HEK293 (cell line): ENCODE results near the gene P2RX2.

ENCODE experiments used
- CTCF ChIA-PET: fragments of 350-600 bp; formaldehyde crosslinking; extraction: SDS; loops from one replicate; lab custom pipeline; 2021; ENCODE audit warnings: antibody characterized with exemption; lab: Yijun Ruan, JAX
- POLR2A ChIA-PET: fragments of 300-600 bp; formaldehyde crosslinking; extraction: SDS; loops from one replicate; lab custom pipeline; 2020; ENCODE audit warnings: antibody characterized with exemption, inconsistent platforms; lab: Yijun Ruan, JAX
- H3K27ac ChIP-seq: fragments of 200-500 bp; sonication (Bioruptor generic); 2 replicates; pipeline ENCODE4 v1.5.1; 2014; ENCODE audit warnings: low read depth, low read length, control low read depth, inconsistent platforms; ENCODE audit errors: extremely low read depth
- H3K36me3 ChIP-seq, 2 experiments: fragments of 200-500 bp in 1 of 2; sonication (Bioruptor generic) in 1 of 2; 1 replicate in 1 of 2; 2 replicates in 1 of 2; pipeline ENCODE4 v1.5.1; 2014 to 2017; ENCODE audit warnings: inconsistent platforms in 2 of 2, low read length in 2 of 2; ENCODE audit not compliant: control insufficient read depth in 2 of 2, insufficient read depth in 1 of 2
- H3K4me1 ChIP-seq: fragments of 200-500 bp; sonication (Bioruptor generic); 2 replicates; pipeline ENCODE4 v1.5.1; 2014; ENCODE audit warnings: mild to moderate bottlenecking, low read length, inconsistent platforms; ENCODE audit not compliant: control insufficient read depth, insufficient read depth
- H3K4me3 ChIP-seq: 2 replicates; pipeline ENCODE4 v1.5.1; 2011; ENCODE audit warnings: low read depth, mild to moderate bottlenecking, control low read depth, low read length, moderate library complexity
- H3K9me3 ChIP-seq: fragments of 200-500 bp; sonication (Bioruptor generic); 2 replicates; pipeline ENCODE4 v1.5.1; 2014; ENCODE audit warnings: low read depth, low read length, inconsistent platforms; ENCODE audit not compliant: control insufficient read depth, insufficient read depth
- GLIS2 ChIP-seq: fragments of 450-650 bp; formaldehyde crosslinking; IDR thresholded peaks from 2 replicates; pipeline ENCODE4 v1.5.1; 2016; ENCODE audit warnings: missing biosample characterization, missing genetic modification characterization
- HOXA7 ChIP-seq: sonication (generic); formaldehyde crosslinking; IDR thresholded peaks from 2 replicates; pipeline ENCODE4 v1.8.1; 2022; ENCODE audit warnings: missing genetic modification reagents, borderline replicate concordance
- HOXD13 ChIP-seq: sonication (generic); formaldehyde crosslinking; IDR thresholded peaks from 2 replicates; pipeline ENCODE4 v1.8.0; 2022; ENCODE audit warnings: missing genetic modification reagents, borderline replicate concordance
- KLF16 ChIP-seq: fragments of 450-650 bp; formaldehyde crosslinking; IDR thresholded peaks from 2 replicates; pipeline ENCODE4 v1.5.1; 2017; ENCODE audit warnings: missing biosample characterization, missing genetic modification characterization
- KLF9 ChIP-seq: fragments of 450-650 bp; formaldehyde crosslinking; IDR thresholded peaks from 2 replicates; pipeline ENCODE4 v1.5.1; 2016; ENCODE audit warnings: missing biosample characterization, missing genetic modification characterization, low read depth
- MZF1 ChIP-seq: fragments of 450-650 bp; formaldehyde crosslinking; IDR thresholded peaks from 2 replicates; pipeline ENCODE4 v1.5.1; 2017; ENCODE audit warnings: missing biosample characterization, missing genetic modification characterization, borderline replicate concordance
- RBAK ChIP-seq: fragments of 450-650 bp; formaldehyde crosslinking; IDR thresholded peaks from 2 replicates; pipeline ENCODE4 v1.5.1; 2016; ENCODE audit warnings: missing biosample characterization, missing genetic modification characterization
- ZBTB1 ChIP-seq: fragments of 450-650 bp; formaldehyde crosslinking; IDR thresholded peaks from 2 replicates; pipeline ENCODE4 v1.5.1; 2016; ENCODE audit warnings: missing biosample characterization, missing genetic modification characterization
- ZBTB8A ChIP-seq: fragments of 450-650 bp; formaldehyde crosslinking; IDR thresholded peaks from 2 replicates; pipeline ENCODE4 v1.5.1; 2016; ENCODE audit warnings: missing biosample characterization, missing genetic modification characterization
- ZFHX2 ChIP-seq: fragments of 450-650 bp; formaldehyde crosslinking; conservative IDR thresholded peaks from 2 replicates; pipeline ENCODE4 v1.5.1; 2016; ENCODE audit warnings: missing biosample characterization, missing genetic modification characterization
- ZNF114 ChIP-seq: fragments of 450-650 bp; formaldehyde crosslinking; IDR thresholded peaks from 2 replicates; pipeline ENCODE4 v1.5.0; 2017; ENCODE audit warnings: missing biosample characterization, missing genetic modification characterization
- ZNF133 ChIP-seq: fragments of 450-650 bp; formaldehyde crosslinking; IDR thresholded peaks from 2 replicates; pipeline ENCODE4 v1.5.1; 2016; ENCODE audit warnings: missing biosample characterization, missing genetic modification characterization
- ZNF19 ChIP-seq: fragments of 450-650 bp; formaldehyde crosslinking; IDR thresholded peaks from 2 replicates; pipeline ENCODE4; 2016; ENCODE audit warnings: missing biosample characterization, missing genetic modification characterization, low read depth
- ZNF202 ChIP-seq: fragments of 450-650 bp; formaldehyde crosslinking; IDR thresholded peaks from 2 replicates; pipeline ENCODE4 v1.5.1; 2016; ENCODE audit warnings: missing biosample characterization, missing genetic modification characterization, borderline replicate concordance
- ZNF324 ChIP-seq: fragments of 450-650 bp; formaldehyde crosslinking; IDR thresholded peaks from 2 replicates; pipeline ENCODE4 v1.5.1; 2016; ENCODE audit warnings: missing biosample characterization, missing genetic modification characterization
- ZNF48 ChIP-seq: fragments of 450-650 bp; formaldehyde crosslinking; IDR thresholded peaks from 2 replicates; pipeline ENCODE4 v1.5.1; 2016; ENCODE audit warnings: missing biosample characterization, missing genetic modification characterization
- ZNF561 ChIP-seq: fragments of 450-650 bp; IDR thresholded peaks from 2 replicates; pipeline ENCODE4 v1.5.1; 2018; ENCODE audit warnings: missing biosample characterization, missing genetic modification characterization, borderline replicate concordance
- ZNF624 ChIP-seq: fragments of 450-650 bp; formaldehyde crosslinking; IDR thresholded peaks from 2 replicates; pipeline ENCODE4 v1.5.1; 2017; ENCODE audit warnings: missing biosample characterization, missing genetic modification characterization
- ZNF658 ChIP-seq: fragments of 450-650 bp; formaldehyde crosslinking; IDR thresholded peaks from 2 replicates; pipeline ENCODE4; 2016; ENCODE audit warnings: missing biosample characterization, missing genetic modification characterization
- ZSCAN30 ChIP-seq: fragments of 450-650 bp; IDR thresholded peaks from 2 replicates; pipeline ENCODE4 v1.5.1; 2018; ENCODE audit warnings: missing biosample characterization, mild to moderate bottlenecking, missing genetic modification characterization, moderate library complexity
- TF ChIP-seq, protein P1 (sequence below): fragments of 450-650 bp; formaldehyde crosslinking; IDR thresholded peaks from 2 replicates; pipeline ENCODE4 v1.5.1; 2016; ENCODE audit warnings: missing biosample characterization, missing genetic modification characterization, low read depth
- TF ChIP-seq, protein P2 (sequence below): fragments of 450-650 bp; formaldehyde crosslinking; IDR thresholded peaks from 2 replicates; pipeline ENCODE4 v1.5.1; 2016; ENCODE audit warnings: missing biosample characterization, missing genetic modification characterization
- TF ChIP-seq, protein P3 (sequence below): fragments of 450-650 bp; formaldehyde crosslinking; IDR thresholded peaks from 2 replicates; pipeline ENCODE4 v1.5.1; 2016; ENCODE audit warnings: missing biosample characterization, missing genetic modification characterization

The P2RX2 gene

DNA sequence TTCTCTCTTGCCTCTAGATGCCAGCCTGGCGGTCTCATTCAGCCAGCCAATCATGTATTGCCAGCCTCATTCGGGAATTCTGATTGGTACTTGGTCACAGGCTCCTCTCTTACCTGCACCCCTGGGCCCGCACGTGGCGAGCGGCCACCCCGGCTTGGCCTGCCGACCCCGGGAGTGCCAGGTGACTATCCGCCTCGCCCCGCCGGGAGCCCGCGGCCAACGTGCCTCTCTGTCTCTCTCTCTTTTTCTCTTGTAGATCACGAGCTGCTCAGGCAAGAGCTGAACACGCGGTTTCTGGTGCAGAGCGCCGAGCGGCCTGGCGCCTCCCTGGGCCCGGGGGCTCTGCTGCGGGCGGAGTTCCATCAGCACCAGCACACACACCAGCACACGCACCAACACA is 47.5 kb upstream of the P2RX2 start:
- no peak overlapping the region for H3K27ac ChIP-seq
- ChIA-PET POLR2A (no interaction called here), CTCF (no interaction called here)
- H3K36me3 ChIP-seq = peaks cover 0 to 73% of the 10 kb centered on the region in 2 experiments; a peak in 1 of 3 replicates
- H3K4me3 ChIP-seq = no peak overlapping the region
- no peaks in the 10 kb centered on the region for H3K4me1 ChIP-seq
- TF ChIP-seq ZNF114 (tag by site-specific recombination) (no peak), ZNF624 (tag by site-specific recombination) (no peak), ZNF48 (no peak), RBAK (tag by site-specific recombination) (no peak), KLF9 (tag by site-specific recombination) (no peak), ZFHX2 (tag by site-specific recombination) (no peak), ZNF19 (no peak), ZNF561 (tag by site-specific recombination) (no peak), ZNF324 (tag by site-specific recombination) (no peak), ZNF658 (no peak), ZBTB8A (no peak), MZF1 (no peak), ZSCAN30 (no peak), HOXD13 (no peak), ZBTB1 (tag by site-specific recombination) (no peak), KLF16 (no peak)
- TF ChIP-seq, protein P1, sequence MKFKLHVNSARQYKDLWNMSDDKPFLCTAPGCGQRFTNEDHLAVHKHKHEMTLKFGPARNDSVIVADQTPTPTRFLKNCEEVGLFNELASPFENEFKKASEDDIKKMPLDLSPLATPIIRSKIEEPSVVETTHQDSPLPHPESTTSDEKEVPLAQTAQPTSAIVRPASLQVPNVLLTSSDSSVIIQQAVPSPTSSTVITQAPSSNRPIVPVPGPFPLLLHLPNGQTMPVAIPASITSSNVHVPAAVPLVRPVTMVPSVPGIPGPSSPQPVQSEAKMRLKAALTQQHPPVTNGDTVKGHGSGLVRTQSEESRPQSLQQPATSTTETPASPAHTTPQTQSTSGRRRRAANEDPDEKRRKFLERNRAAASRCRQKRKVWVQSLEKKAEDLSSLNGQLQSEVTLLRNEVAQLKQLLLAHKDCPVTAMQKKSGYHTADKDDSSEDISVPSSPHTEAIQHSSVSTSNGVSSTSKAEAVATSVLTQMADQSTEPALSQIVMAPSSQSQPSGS (tag by site-specific recombination) = no peak
- TF ChIP-seq, protein P2, sequence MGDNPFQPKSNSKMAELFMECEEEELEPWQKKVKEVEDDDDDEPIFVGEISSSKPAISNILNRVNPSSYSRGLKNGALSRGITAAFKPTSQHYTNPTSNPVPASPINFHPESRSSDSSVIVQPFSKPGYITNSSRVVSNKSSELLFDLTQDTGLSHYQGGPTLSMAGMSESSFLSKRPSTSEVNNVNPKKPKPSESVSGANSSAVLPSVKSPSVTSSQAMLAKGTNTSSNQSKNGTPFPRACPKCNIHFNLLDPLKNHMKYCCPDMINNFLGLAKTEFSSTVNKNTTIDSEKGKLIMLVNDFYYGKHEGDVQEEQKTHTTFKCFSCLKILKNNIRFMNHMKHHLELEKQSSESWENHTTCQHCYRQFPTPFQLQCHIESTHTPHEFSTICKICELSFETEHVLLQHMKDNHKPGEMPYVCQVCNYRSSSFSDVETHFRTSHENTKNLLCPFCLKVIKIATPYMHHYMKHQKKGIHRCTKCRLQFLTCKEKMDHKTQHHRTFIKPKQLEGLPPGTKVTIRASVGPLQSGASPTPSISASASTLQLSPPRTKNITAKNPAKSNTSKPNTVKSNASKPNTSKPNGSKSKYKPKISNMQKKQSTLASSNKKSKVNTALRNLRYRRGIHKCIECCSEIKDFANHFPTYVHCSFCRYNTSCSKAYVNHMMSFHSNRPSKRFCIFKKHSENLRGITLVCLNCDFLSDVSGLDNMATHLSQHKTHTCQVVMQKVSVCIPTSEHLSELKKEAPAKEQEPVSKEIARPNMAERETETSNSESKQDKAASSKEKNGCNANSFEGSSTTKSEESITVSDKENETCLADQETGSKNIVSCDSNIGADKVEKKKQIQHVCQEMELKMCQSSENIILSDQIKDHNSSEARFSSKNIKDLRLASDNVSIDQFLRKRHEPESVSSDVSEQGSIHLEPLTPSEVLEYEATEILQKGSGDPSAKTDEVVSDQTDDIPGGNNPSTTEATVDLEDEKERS (tag by site-specific recombination) = no peak
- TF ChIP-seq, protein P3, sequence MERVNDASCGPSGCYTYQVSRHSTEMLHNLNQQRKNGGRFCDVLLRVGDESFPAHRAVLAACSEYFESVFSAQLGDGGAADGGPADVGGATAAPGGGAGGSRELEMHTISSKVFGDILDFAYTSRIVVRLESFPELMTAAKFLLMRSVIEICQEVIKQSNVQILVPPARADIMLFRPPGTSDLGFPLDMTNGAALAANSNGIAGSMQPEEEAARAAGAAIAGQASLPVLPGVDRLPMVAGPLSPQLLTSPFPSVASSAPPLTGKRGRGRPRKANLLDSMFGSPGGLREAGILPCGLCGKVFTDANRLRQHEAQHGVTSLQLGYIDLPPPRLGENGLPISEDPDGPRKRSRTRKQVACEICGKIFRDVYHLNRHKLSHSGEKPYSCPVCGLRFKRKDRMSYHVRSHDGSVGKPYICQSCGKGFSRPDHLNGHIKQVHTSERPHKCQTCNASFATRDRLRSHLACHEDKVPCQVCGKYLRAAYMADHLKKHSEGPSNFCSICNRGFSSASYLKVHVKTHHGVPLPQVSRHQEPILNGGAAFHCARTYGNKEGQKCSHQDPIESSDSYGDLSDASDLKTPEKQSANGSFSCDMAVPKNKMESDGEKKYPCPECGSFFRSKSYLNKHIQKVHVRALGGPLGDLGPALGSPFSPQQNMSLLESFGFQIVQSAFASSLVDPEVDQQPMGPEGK = no peak
- H3K9me3 ChIP-seq = no peaks in the 10 kb centered on the region

DNA sequence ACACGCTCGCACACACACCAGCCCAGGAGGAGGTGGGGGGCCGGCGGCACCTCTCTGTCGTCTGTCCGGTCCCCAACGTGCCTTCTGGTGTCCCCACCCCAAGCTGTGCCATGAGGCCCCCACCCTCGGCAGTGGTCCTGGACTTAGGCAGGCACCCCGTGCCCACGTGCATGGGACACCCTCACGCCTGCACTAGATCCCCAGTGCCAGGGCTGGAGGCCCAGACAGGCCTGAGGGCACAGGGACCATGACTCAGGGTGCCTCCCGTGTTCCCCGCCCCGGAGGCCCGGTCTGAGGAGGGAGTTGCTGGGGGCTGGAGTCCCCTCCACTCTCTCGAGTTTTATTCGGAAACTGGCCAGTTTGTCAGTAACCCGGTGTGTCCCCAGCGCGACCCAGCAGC is 47.0 kb upstream of the P2RX2 start:
- H3K36me3 ChIP-seq = peaks cover 0 to 73% of the 10 kb centered on the region in 2 experiments; a peak in 1 of 3 replicates
- CTCF ChIA-PET = no interaction called here
- H3K27ac ChIP-seq = no peak overlapping the region
- H3K4me3 ChIP-seq = no peak overlapping the region
- no peaks in the 10 kb centered on the region for H3K4me1 ChIP-seq
- no peaks in the 10 kb centered on the region for H3K9me3 ChIP-seq
- TF ChIP-seq GLIS2 (tag by site-specific recombination) (peak; percentile 24; the same call in 1 of the 2 replicates), HOXA7 (CRISPR knock-in tag) (no peak), ZNF133 (tag by site-specific recombination) (no peak), ZNF202 (tag by site-specific recombination) (no peak)
- TF ChIP-seq, all 188 proteins: peak for 1
- POLR2A ChIA-PET = no interaction called here
